GM23338 (cell line): Measurements from ENCODE around the gene APOL1. TPM values are rescaled to one million over a fixed set of nuclear protein-coding genes. Genes with fewer than 3 reads are reported as not detected.

Experiments
- ATAC-seq: fragments of 200-7000 bp; cut with Tn5 transposase; 3 replicates; pipeline ENCODE4 v1.9.1; 2020
- DNase-seq: peaks from one replicate; pipeline ENCODE4 v3.0.0-alpha.2; 2015; ENCODE audit warnings: low spot score
- H2AFZ ChIP-seq: fragments of 200-600 bp; sonication (generic); 2 replicates; pipeline ENCODE4 v1.8.0; 2016; ENCODE audit warnings: antibody characterized with exemption, mild to moderate bottlenecking, moderate library complexity
- H3F3A ChIP-seq: fragments of 200-600 bp; sonication (generic); replicated peaks from 2 replicates; pipeline ENCODE4 v1.8.0; 2017; ENCODE audit warnings: antibody characterized with exemption, mixed run types, low read depth
- H3K27ac ChIP-seq: fragments of 200-600 bp; sonication (generic); 2 replicates; pipeline ENCODE4 v1.6.1; 2016; ENCODE audit warnings: low read depth
- H3K27me3 ChIP-seq: fragments of 200-600 bp; sonication (generic); 2 replicates; pipeline ENCODE4 v1.8.0; 2016; ENCODE audit warnings: mild to moderate bottlenecking, mixed run types, moderate library complexity; ENCODE audit not compliant: insufficient read depth
- H3K36me3 ChIP-seq: fragments of 200-600 bp; sonication (generic); 2 replicates; pipeline ENCODE4 v1.8.0; 2016; ENCODE audit warnings: mild to moderate bottlenecking; ENCODE audit not compliant: insufficient read depth
- H3K4me1 ChIP-seq: fragments of 200-600 bp; sonication (generic); 2 replicates; pipeline ENCODE4 v1.8.0; 2016; ENCODE audit warnings: mild to moderate bottlenecking, moderate library complexity; ENCODE audit not compliant: insufficient read depth
- H3K4me2 ChIP-seq: fragments of 200-600 bp; sonication (generic); 2 replicates; pipeline ENCODE4 v1.7.1; 2017; ENCODE audit warnings: mixed run types
- H3K4me3 ChIP-seq: fragments of 200-600 bp; sonication (generic); 2 replicates; pipeline ENCODE4 v1.6.1; 2016; ENCODE audit warnings: mixed run types
- H3K79me2 ChIP-seq: fragments of 200-600 bp; sonication (generic); replicated peaks from 2 replicates; pipeline ENCODE4 v1.8.0; 2017; ENCODE audit warnings: mild to moderate bottlenecking; ENCODE audit not compliant: insufficient read depth
- H3K9me2 ChIP-seq: fragments of 200-600 bp; sonication (generic); 2 replicates; pipeline ENCODE4 v1.8.0; 2017; ENCODE audit not compliant: insufficient read depth
- H4K20me1 ChIP-seq: fragments of 200-600 bp; sonication (generic); replicated peaks from 2 replicates; pipeline ENCODE4 v1.8.0; 2017; ENCODE audit warnings: mild to moderate bottlenecking; ENCODE audit not compliant: insufficient read depth
- H3K27ac Mint-ChIP-seq: 2 replicates; pipeline ENCODE4 v1.8.0; 2020; ENCODE audit warnings: inconsistent platforms, mild to moderate bottlenecking, moderate library complexity, mixed read lengths
- H3K27me3 Mint-ChIP-seq: 3 replicates; pipeline ENCODE4 v1.8.0; 2022; ENCODE audit warnings: low read depth, mild to moderate bottlenecking, moderate library complexity, mixed read lengths, inconsistent platforms; ENCODE audit not compliant: insufficient read depth, poor library complexity
- H3K36me3 Mint-ChIP-seq: 3 replicates; pipeline ENCODE4 v1.8.0; 2021; ENCODE audit warnings: low read depth, mild to moderate bottlenecking, inconsistent platforms, moderate library complexity, mixed read lengths
- H3K4me1 Mint-ChIP-seq: 3 replicates; pipeline ENCODE4 v1.8.0; 2020; ENCODE audit warnings: mild to moderate bottlenecking, inconsistent platforms, mixed read lengths
- H3K4me3 Mint-ChIP-seq: 3 replicates; pipeline ENCODE4 v1.8.0; 2021; ENCODE audit warnings: moderate library complexity, mild to moderate bottlenecking, inconsistent platforms, mixed read lengths
- H3K9me3 Mint-ChIP-seq: 3 replicates; pipeline ENCODE4 v1.8.0; 2020; ENCODE audit warnings: moderate library complexity, mild to moderate bottlenecking, inconsistent platforms, mixed read lengths
- CREB1 ChIP-seq: fragments of 250-450 bp; sonication (Bioruptor Pico); IDR thresholded peaks from 2 replicates; pipeline ENCODE4 v1.5.0; 2020; ENCODE audit warnings: low read depth, mild to moderate bottlenecking, moderate library complexity
- EZH2 ChIP-seq: fragments of 200-600 bp; sonication (generic); IDR thresholded peaks from one replicate; pipeline ENCODE4 v1.8.0; 2017; ENCODE audit warnings: antibody characterized with exemption, mild to moderate bottlenecking, low read depth; ENCODE audit not compliant: unreplicated experiment
- EZH2phosphoT487 ChIP-seq: fragments of 200-600 bp; sonication (generic); IDR thresholded peaks from one replicate; pipeline ENCODE4 v1.8.1; 2018; ENCODE audit warnings: antibody characterized with exemption; ENCODE audit not compliant: unreplicated experiment
- JUNB ChIP-seq: IDR thresholded peaks from one replicate; pipeline ENCODE4 v1.6.1; 2016; ENCODE audit warnings: antibody characterized with exemption; ENCODE audit not compliant: unreplicated experiment
- NANOG ChIP-seq: IDR thresholded peaks from 2 replicates; pipeline ENCODE4 v1.6.1; 2016; ENCODE audit warnings: antibody characterized with exemption, borderline replicate concordance
- POLR2AphosphoS5 ChIP-seq: IDR thresholded peaks from 2 replicates; pipeline ENCODE4 v1.6.1; 2016; ENCODE audit warnings: antibody characterized with exemption, low read depth
- STAT1 ChIP-seq: IDR thresholded peaks from one replicate; pipeline ENCODE4 v1.6.1; 2016; ENCODE audit warnings: antibody characterized with exemption; ENCODE audit not compliant: unreplicated experiment
- ZNF114 ChIP-seq: fragments of 250-450 bp; sonication (Bioruptor Pico); IDR thresholded peaks from 2 replicates; pipeline ENCODE4 v1.5.0; 2020; ENCODE audit warnings: mild to moderate bottlenecking, moderate library complexity
- ZNF331 ChIP-seq: fragments of 250-450 bp; sonication (Bioruptor Pico); IDR thresholded peaks from 2 replicates; pipeline ENCODE4 v1.5.0; 2020; ENCODE audit warnings: low read depth, mild to moderate bottlenecking, moderate library complexity
- polyA plus RNA-seq: library from polyadenylated mRNA; unstranded; fragments of >200 nt; fragmentation: Nextera tagmentation; extraction: Ambion mirVana; gene quantifications from 2 replicates; pipeline ENCODE4 v1.2.1, GENCODE V29; 2016
- total RNA-seq: library from RNA; depleted of rRNA; stranded (reverse); fragments of >200 nt; shearing (Covaris generic); gene quantifications from 2 replicates; pipeline ENCODE4 v1.2.3, GENCODE V29; 2014
- TF ChIP-seq, protein P1 (sequence below): IDR thresholded peaks from one replicate; pipeline ENCODE4 v1.6.1; 2018; ENCODE audit warnings: antibody characterized with exemption; ENCODE audit not compliant: unreplicated experiment
- TF ChIP-seq, protein P2 (sequence below), 2 experiments: fragments of 200-600 bp in 1 of 2; sonication (generic) in 1 of 2; conservative IDR thresholded peaks; 2 replicates each; pipeline versions ENCODE4 v1.5.1 to v1.6.1; 2016 to 2017; ENCODE audit warnings: antibody characterized with exemption in 2 of 2, low read depth in 2 of 2, mild to moderate bottlenecking in 2 of 2, moderate library complexity in 1 of 2
- TF ChIP-seq, protein P3 (sequence below): IDR thresholded peaks from 2 replicates; pipeline ENCODE4 v1.6.1; 2016; ENCODE audit warnings: antibody characterized with exemption
- TF ChIP-seq, protein P4 (sequence below): fragments of 250-450 bp; sonication (Bioruptor Pico); IDR thresholded peaks from 2 replicates; pipeline ENCODE4 v1.5.0; 2020; ENCODE audit warnings: mild to moderate bottlenecking, moderate library complexity

APOL1 gene
- total and polyA plus RNA-seq, 2 experiments from 2014 or later, result 0.11 TPM; not detected in 1

DNA sequence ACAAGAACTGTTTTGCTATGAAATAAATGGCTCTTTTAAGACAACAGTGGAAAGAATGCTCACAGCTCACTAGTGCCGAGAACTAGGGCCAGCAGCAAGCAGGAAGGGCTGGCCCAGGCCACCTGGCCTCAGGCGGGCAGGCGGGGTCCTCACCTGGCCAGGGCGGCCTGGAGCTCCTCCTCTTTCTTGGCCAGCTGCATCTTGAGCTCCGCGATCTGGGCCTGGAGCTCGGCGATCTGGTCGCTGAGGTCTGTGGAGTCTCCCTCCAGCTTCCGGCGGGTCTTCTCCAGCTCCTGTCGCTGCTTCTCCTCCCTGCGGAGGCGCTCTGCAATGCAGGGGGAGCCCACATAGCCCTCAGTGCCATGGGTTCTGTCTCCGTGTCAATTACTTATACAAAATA, 43.8 kb downstream of the APOL1 start:
- Histone ChIP-seq H3K4me3 (no peak overlapping the region), H3K9me2 (no peaks in the 10 kb centered on the region), H3K27ac (no peak overlapping the region), H3F3A (peaks cover 5% of the 10 kb centered on the region; the same call in 1 of the 2 replicates), H3K27me3 (no peaks in the 10 kb centered on the region), H3K79me2 (peaks cover 3% of the 10 kb centered on the region; the same call in 1 of the 2 replicates), H2AFZ (no peak overlapping the region), H3K36me3 (peaks cover 84% of the 10 kb centered on the region), H4K20me1 (peaks cover 15% of the 10 kb centered on the region; the same call in 1 of the 2 replicates), H3K4me2 (no peak overlapping the region), H3K4me1 (no peaks in the 10 kb centered on the region)
- H3K4me1 Mint-ChIP-seq, result no peaks in the 10 kb centered on the region; the same call in 2 of the 3 replicates
- H3K9me3 Mint-ChIP-seq, result peaks cover 10% of the 10 kb centered on the region
- H3K4me3 Mint-ChIP-seq, result no peak overlapping the region
- ATAC-seq (no peak), DNase-seq (no peak)
- TF ChIP-seq CREB1 (CRISPR knock-in tag), result no peak
- TF ChIP-seq ZNF114 (CRISPR knock-in tag), result no peak
- TF ChIP-seq, protein P1, sequence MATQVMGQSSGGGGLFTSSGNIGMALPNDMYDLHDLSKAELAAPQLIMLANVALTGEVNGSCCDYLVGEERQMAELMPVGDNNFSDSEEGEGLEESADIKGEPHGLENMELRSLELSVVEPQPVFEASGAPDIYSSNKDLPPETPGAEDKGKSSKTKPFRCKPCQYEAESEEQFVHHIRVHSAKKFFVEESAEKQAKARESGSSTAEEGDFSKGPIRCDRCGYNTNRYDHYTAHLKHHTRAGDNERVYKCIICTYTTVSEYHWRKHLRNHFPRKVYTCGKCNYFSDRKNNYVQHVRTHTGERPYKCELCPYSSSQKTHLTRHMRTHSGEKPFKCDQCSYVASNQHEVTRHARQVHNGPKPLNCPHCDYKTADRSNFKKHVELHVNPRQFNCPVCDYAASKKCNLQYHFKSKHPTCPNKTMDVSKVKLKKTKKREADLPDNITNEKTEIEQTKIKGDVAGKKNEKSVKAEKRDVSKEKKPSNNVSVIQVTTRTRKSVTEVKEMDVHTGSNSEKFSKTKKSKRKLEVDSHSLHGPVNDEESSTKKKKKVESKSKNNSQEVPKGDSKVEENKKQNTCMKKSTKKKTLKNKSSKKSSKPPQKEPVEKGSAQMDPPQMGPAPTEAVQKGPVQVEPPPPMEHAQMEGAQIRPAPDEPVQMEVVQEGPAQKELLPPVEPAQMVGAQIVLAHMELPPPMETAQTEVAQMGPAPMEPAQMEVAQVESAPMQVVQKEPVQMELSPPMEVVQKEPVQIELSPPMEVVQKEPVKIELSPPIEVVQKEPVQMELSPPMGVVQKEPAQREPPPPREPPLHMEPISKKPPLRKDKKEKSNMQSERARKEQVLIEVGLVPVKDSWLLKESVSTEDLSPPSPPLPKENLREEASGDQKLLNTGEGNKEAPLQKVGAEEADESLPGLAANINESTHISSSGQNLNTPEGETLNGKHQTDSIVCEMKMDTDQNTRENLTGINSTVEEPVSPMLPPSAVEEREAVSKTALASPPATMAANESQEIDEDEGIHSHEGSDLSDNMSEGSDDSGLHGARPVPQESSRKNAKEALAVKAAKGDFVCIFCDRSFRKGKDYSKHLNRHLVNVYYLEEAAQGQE, result no peak
- TF ChIP-seq, protein P2, sequence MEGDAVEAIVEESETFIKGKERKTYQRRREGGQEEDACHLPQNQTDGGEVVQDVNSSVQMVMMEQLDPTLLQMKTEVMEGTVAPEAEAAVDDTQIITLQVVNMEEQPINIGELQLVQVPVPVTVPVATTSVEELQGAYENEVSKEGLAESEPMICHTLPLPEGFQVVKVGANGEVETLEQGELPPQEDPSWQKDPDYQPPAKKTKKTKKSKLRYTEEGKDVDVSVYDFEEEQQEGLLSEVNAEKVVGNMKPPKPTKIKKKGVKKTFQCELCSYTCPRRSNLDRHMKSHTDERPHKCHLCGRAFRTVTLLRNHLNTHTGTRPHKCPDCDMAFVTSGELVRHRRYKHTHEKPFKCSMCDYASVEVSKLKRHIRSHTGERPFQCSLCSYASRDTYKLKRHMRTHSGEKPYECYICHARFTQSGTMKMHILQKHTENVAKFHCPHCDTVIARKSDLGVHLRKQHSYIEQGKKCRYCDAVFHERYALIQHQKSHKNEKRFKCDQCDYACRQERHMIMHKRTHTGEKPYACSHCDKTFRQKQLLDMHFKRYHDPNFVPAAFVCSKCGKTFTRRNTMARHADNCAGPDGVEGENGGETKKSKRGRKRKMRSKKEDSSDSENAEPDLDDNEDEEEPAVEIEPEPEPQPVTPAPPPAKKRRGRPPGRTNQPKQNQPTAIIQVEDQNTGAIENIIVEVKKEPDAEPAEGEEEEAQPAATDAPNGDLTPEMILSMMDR (conservative IDR thresholded peaks at IDR 0.05; ENCODE audit: low read depth in 2 of 2), result no peak
- no peak for TF ChIP-seq EZH2
- TF ChIP-seq POLR2AphosphoS5, result no peak
- TF ChIP-seq, protein P3, sequence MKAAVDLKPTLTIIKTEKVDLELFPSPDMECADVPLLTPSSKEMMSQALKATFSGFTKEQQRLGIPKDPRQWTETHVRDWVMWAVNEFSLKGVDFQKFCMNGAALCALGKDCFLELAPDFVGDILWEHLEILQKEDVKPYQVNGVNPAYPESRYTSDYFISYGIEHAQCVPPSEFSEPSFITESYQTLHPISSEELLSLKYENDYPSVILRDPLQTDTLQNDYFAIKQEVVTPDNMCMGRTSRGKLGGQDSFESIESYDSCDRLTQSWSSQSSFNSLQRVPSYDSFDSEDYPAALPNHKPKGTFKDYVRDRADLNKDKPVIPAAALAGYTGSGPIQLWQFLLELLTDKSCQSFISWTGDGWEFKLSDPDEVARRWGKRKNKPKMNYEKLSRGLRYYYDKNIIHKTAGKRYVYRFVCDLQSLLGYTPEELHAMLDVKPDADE, result no peak
- no peak for TF ChIP-seq NANOG
- TF ChIP-seq, protein P4, sequence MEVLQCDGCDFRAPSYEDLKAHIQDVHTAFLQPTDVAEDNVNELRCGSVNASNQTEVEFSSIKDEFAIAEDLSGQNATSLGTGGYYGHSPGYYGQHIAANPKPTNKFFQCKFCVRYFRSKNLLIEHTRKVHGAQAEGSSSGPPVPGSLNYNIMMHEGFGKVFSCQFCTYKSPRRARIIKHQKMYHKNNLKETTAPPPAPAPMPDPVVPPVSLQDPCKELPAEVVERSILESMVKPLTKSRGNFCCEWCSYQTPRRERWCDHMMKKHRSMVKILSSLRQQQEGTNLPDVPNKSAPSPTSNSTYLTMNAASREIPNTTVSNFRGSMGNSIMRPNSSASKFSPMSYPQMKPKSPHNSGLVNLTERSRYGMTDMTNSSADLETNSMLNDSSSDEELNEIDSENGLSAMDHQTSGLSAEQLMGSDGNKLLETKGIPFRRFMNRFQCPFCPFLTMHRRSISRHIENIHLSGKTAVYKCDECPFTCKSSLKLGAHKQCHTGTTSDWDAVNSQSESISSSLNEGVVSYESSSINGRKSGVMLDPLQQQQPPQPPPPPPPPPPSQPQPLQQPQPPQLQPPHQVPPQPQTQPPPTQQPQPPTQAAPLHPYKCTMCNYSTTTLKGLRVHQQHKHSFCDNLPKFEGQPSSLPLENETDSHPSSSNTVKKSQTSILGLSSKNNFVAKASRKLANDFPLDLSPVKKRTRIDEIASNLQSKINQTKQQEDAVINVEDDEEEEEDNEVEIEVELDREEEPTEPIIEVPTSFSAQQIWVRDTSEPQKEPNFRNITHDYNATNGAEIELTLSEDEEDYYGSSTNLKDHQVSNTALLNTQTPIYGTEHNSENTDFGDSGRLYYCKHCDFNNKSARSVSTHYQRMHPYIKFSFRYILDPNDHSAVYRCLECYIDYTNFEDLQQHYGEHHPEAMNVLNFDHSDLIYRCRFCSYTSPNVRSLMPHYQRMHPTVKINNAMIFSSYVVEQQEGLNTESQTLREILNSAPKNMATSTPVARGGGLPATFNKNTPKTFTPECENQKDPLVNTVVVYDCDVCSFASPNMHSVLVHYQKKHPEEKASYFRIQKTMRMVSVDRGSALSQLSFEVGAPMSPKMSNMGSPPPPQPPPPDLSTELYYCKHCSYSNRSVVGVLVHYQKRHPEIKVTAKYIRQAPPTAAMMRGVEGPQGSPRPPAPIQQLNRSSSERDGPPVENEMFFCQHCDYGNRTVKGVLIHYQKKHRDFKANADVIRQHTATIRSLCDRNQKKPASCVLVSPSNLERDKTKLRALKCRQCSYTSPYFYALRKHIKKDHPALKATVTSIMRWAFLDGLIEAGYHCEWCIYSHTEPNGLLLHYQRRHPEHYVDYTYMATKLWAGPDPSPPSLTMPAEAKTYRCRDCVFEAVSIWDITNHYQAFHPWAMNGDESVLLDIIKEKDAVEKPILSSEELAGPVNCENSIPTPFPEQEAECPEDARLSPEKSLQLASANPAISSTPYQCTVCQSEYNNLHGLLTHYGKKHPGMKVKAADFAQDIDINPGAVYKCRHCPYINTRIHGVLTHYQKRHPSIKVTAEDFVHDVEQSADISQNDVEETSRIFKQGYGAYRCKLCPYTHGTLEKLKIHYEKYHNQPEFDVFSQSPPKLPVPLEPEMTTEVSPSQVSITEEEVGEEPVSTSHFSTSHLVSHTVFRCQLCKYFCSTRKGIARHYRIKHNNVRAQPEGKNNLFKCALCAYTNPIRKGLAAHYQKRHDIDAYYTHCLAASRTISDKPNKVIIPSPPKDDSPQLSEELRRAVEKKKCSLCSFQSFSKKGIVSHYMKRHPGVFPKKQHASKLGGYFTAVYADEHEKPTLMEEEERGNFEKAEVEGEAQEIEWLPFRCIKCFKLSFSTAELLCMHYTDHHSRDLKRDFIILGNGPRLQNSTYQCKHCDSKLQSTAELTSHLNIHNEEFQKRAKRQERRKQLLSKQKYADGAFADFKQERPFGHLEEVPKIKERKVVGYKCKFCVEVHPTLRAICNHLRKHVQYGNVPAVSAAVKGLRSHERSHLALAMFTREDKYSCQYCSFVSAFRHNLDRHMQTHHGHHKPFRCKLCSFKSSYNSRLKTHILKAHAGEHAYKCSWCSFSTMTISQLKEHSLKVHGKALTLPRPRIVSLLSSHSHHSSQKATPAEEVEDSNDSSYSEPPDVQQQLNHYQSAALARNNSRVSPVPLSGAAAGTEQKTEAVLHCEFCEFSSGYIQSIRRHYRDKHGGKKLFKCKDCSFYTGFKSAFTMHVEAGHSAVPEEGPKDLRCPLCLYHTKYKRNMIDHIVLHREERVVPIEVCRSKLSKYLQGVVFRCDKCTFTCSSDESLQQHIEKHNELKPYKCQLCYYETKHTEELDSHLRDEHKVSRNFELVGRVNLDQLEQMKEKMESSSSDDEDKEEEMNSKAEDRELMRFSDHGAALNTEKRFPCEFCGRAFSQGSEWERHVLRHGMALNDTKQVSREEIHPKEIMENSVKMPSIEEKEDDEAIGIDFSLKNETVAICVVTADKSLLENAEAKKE (CRISPR knock-in tag), result no peak
- no peak for TF ChIP-seq STAT1
- no peak for TF ChIP-seq ZNF331 (CRISPR knock-in tag)
- TF ChIP-seq EZH2phosphoT487, result no peak
- TF ChIP-seq JUNB, result no peak
- H3K27me3 Mint-ChIP-seq, result peaks cover 10% of the 10 kb centered on the region
- H3K27ac Mint-ChIP-seq, result no peak overlapping the region
- peaks cover 99% of the 10 kb centered on the region for H3K36me3 Mint-ChIP-seq
